Measurements from ENCODE around the gene KRTAP9-3.

- TF ChIP-seq POLR2A (IDR thresholded peaks at IDR 0.05; ENCODE audit: borderline replicate concordance, extremely low read depth, insufficient read depth, insufficient read length) (no peak), CTCF (IDR thresholded peaks at IDR 0.05 in 2 of 3, conservative IDR thresholded peaks at IDR 0.05 in 1 of 3; ENCODE audit: borderline replicate concordance in 1 of 3, insufficient read depth in 1 of 3, low read depth in 2 of 3, low read length in 2 of 3) (no peak), EZH2 (IDR thresholded peaks at IDR 0.05) (no peak), FOSL1 (IDR thresholded peaks at IDR 0.05; ENCODE audit: low read depth) (no peak), CEBPB (IDR thresholded peaks at IDR 0.05; ENCODE audit: low read depth) (no peak)
These were observed 518 bp upstream of the KRTAP9-3 start for GRCh38 chr17:41231731-41232130.
